GM13977 (cell line): ENCODE results near the gene INHA.

ENCODE experiments used
- DNase-seq: peaks from one replicate; pipeline ENCODE4 v3.0.0; 2012; ENCODE audit warnings: low spot score
- in situ Hi-C: fragments of 300-500 bp; cut with MboI; formaldehyde crosslinking; loops from one replicate; pipeline ENCODE4 v1.12.0; 2022; ENCODE audit warnings: low sequenced_read_pairs, low pct_unique_long_range_greater_than_20kb, mixed read lengths, inconsistent platforms; ENCODE audit not compliant: unreplicated experiment
- TF ChIP-seq, protein P1 (sequence below): IDR thresholded peaks from 2 replicates; pipeline ENCODE4 v1.5.1; 2012; ENCODE audit warnings: mild to moderate bottlenecking, control low read depth; ENCODE audit not compliant: insufficient read depth; ENCODE audit errors: extremely low read depth, missing control alignments

Gene INHA

DNA sequence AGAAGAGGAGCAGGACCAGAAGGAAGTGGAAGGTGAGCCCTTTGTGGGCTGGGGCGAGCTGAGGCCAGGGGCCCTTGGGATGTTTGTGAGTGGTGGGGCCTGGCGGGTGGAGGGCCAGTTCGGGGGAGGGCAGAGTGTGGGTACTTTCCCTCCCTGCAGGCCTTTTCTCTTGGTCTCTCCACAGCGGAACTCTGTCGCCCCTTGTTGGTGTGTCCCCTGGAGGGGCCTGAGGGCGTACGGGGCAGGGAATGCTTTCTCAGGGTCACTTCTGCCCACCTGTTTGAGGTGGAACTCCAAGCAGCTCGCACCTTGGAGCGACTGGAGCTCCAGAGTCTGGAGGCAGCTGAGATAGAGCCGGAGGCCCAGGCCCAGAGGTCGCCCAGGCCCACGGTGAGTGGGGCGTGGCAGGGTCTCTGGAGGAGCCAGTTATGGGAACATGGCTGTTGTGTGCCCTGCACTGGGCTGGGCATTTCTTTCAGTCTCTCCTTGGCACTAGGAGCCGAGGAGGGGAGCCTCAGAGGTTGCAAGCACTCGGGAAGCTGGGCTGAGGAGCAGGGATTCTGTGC, 36.4 kb downstream of the INHA start:
- in situ Hi-C loops, result no loop called here
- no peak for DNase-seq
- TF ChIP-seq, protein P1, sequence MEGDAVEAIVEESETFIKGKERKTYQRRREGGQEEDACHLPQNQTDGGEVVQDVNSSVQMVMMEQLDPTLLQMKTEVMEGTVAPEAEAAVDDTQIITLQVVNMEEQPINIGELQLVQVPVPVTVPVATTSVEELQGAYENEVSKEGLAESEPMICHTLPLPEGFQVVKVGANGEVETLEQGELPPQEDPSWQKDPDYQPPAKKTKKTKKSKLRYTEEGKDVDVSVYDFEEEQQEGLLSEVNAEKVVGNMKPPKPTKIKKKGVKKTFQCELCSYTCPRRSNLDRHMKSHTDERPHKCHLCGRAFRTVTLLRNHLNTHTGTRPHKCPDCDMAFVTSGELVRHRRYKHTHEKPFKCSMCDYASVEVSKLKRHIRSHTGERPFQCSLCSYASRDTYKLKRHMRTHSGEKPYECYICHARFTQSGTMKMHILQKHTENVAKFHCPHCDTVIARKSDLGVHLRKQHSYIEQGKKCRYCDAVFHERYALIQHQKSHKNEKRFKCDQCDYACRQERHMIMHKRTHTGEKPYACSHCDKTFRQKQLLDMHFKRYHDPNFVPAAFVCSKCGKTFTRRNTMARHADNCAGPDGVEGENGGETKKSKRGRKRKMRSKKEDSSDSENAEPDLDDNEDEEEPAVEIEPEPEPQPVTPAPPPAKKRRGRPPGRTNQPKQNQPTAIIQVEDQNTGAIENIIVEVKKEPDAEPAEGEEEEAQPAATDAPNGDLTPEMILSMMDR, result no peak

DNA sequence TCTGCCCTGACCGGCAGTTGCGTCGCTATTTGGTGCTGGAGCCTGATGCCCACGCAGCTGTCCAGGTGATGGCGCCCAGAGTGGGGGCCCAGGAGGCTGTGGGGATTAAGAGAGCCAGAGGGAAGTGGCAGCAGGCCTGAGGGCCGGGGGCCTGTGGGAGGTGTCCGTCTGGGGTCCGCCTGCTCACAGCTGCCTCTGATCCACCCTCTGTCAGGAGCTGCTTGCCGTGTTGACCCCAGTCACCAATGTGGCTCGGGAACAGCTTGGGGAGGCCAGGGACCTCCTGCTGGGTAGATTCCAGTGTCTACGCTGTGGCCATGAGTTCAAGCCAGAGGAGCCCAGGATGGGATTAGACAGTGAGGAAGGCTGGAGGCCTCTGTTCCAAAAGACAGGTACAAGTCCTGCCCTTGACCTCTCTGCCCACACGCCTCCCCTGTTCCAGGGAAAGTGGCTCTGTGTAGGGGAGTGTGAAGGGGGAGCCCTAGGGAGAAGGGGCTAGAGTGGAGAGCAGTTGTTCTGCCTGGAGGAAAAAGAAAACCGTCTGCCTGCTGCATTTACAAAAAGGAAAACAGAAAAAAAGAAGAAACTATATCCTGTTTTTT, 37.1 kb downstream of the INHA start:
- no peak for DNase-seq
- TF ChIP-seq, protein P1, result no peak
- in situ Hi-C loops, result no loop called here

DNA sequence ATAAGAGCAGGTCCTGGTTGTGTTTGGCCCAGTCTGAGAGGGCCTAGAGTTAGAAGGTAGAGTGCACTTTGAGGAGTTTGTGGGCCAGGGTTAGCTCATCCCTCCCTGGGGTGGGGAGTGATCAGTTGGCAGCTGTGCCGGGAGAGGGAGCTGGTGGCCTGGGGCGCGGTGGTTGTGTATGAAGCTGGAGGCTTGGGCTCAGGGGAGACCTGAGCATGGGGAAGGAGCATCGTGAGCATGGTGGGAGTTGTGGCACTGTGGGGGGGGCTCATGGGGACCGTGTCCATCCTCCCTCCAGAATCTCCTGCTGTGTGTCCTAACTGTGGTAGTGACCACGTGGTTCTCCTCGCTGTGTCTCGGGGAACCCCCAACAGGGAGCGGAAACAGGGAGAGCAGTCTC, 39.2 kb downstream of the INHA start:
- in situ Hi-C loops, result no loop called here
- DNase-seq, result no peak
- TF ChIP-seq, protein P1, result no peak

DNA sequence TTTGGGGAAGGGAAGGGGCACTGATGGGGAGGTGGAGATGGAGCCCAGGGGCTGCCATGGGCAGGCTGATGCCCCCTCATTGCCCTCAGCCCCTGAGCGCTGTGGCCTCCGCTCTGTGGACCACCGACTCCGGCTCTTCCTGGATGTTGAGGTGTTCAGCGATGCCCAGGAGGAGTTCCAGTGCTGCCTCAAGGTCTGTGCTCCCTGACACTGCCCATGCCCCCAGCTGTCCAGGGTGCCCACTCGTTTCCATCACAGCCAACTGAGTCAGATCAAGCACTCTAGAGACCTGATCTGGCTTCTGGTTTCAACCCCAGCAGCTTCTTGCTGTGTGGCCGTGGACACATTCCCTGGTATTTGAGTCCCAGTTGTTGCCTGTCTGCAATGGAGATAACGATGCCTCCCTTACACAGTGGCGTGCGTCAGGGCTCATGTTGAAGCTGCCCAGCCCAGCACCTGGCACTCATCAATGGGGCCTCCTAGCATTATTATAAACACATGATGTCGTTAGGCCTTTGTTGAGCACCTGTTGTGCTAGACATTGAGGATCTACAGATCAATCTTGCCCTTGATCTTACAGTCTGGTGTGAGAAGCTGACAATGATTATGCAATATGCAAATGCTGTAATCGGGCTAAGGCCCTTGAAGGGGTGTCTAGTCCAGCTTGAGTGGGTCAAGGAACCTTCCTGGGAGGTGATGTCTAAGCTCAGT, 39.9 kb downstream of the INHA start:
- DNase-seq, result no peak
- in situ Hi-C loops, result no loop called here
- TF ChIP-seq, protein P1, result no peak

DNA sequence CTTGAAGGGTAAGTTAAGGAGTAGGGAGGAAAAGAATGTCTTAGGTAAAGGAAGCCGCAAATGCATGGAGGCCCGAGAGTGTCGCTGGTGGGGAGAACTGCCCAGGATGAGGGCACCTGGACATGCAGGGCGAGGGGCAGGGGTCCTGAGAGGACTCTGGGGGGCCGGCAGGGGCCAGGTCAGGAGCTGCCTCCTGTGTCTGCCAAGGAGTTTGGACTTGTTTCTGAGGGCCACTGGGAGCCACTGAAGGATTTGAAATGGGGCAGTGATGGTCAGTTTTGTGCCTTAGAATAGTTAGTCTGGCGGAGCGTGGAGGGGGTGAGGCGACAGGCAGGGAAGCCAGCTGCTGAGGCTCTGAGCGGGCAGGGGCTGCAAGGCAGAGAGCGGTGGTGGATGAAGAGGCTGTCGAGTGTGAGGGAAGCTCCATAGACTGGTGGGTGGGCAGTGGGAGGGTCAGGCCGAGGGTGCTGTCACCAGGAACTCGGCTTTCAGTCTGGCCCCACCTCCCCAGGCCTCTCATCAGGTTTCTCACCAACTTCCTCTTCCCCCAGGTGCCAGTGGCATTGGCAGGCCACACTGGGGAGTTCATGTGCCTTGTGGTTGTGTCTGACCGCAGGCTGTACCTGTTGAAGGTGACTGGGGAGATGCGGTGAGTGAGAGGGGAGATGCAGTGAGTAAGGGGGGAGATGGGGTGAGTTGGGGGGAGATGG, 40.6 kb downstream of the INHA start:
- DNase-seq, result no peak

DNA sequence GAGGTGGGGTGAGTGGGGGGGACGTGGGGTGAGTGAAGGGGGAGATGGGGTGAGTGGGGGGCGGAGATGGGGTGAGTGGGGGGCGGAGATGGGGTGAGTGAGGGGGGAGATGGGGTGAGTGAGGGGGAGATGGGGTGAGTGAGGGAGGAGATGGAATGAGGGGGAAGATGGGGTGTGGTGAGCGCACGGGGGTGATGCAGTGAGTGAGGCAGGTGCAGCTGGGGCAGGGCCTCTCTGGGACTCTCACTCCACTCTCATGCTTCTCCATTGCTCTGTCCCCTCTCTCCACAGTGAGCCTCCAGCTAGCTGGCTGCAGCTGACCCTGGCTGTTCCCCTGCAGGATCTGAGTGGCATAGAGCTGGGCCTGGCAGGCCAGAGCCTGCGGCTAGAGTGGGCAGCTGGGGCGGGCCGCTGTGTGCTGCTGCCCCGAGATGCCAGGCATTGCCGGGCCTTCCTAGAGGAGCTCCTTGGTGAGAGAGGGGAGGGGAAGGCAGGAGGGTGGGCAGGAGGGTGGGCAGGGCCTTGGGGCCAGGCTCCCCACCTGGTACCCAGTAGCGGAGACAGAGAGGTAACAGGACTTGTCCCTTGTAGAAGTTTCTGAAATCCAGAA, 41.5 kb downstream of the INHA start:
- TF ChIP-seq, protein P1, result no peak
- no peak for DNase-seq
- in situ Hi-C loops, result no loop called here

More for the DNA sequence above, 40.6 kb downstream of the INHA start:
- in situ Hi-C loops, result no loop called here
- TF ChIP-seq, protein P1, result no peak
